CD4-positive, alpha-beta T cell (primary cell): ENCODE measurements around the gene HS3ST5. TPM values are rescaled to one million over a fixed set of nuclear protein-coding genes. Genes with fewer than 3 reads are reported as not detected.

Experiments
- ATAC-seq: fragments of 200-7000 bp; cut with Tn5 transposase; one replicate; pipeline ENCODE4 v1.10.0; 2022; ENCODE audit warnings: mild to moderate bottlenecking; ENCODE audit not compliant: poor library complexity
- CTCF ChIA-PET: fragments of 350-600 bp; sonication (Branson Sonifier 250); formaldehyde crosslinking; loops from one replicate; lab custom pipeline; 2021; ENCODE audit warnings: antibody characterized with exemption, inconsistent platforms; lab: Charles Lee
- POLR2A ChIA-PET: fragments of 350-600 bp; sonication (Branson Sonifier 250); formaldehyde crosslinking; loops from one replicate; lab custom pipeline; 2021; ENCODE audit warnings: antibody characterized with exemption, inconsistent platforms; lab: Charles Lee
- DNase-seq, 14 experiments: peaks; one replicate each; pipeline ENCODE4 v3.0.0-alpha.2; 2013 to 2020; ENCODE audit warnings: mixed read lengths in 2 of 14
- H3K27ac ChIP-seq, 2 donors: one replicate each; pipeline versions ENCODE4 v1.5.1 to v1.7.0; 2013; ENCODE audit warnings: low read length in 2 of 2, low read depth in 1 of 2, mild to moderate bottlenecking in 1 of 2
- H3K27me3 ChIP-seq, 2 experiments: 1 replicate in 1 of 2; 2 replicates in 1 of 2; pipeline versions ENCODE4 v1.6.1 to v1.7.0; 2013; ENCODE audit warnings: low read length in 2 of 2, control low read depth in 1 of 2, mild to moderate bottlenecking in 1 of 2, moderate library complexity in 1 of 2; ENCODE audit not compliant: insufficient read depth in 2 of 2, control insufficient read depth in 1 of 2
- H3K36me3 ChIP-seq: one replicate; pipeline ENCODE4 v1.6.1; 2013; ENCODE audit warnings: low read length, control low read depth; ENCODE audit not compliant: insufficient read depth
- H3K4me1 ChIP-seq: one replicate; pipeline ENCODE4 v1.6.1; 2013; ENCODE audit warnings: low read length, control low read depth; ENCODE audit not compliant: insufficient read depth
- H3K4me3 ChIP-seq: one replicate; pipeline ENCODE4 v1.5.1; 2013; ENCODE audit warnings: mild to moderate bottlenecking, low read length, moderate library complexity
- H3K9me3 ChIP-seq, 2 experiments: 1 replicate in 1 of 2; 2 replicates in 1 of 2; pipeline versions ENCODE4 v1.6.1 to v1.7.0; 2013; ENCODE audit warnings: low read length in 2 of 2, mild to moderate bottlenecking in 2 of 2, control low read depth in 1 of 2, moderate library complexity in 1 of 2; ENCODE audit not compliant: control insufficient read depth in 1 of 2, insufficient read depth in 1 of 2
- H3K27ac Mint-ChIP-seq: one replicate; pipeline ENCODE4 v1.8.0; 2020; ENCODE audit warnings: mixed read lengths
- H3K27me3 Mint-ChIP-seq: one replicate; pipeline ENCODE4 v1.8.0; 2021; ENCODE audit warnings: mixed read lengths
- H3K36me3 Mint-ChIP-seq: one replicate; pipeline ENCODE4 v1.8.0; 2021; ENCODE audit warnings: low read depth, mixed read lengths
- H3K4me1 Mint-ChIP-seq: one replicate; pipeline ENCODE4 v1.8.0; 2021; ENCODE audit warnings: low read depth, mixed read lengths
- H3K4me3 Mint-ChIP-seq: one replicate; pipeline ENCODE4 v1.8.0; 2020; ENCODE audit warnings: mild to moderate bottlenecking, mixed read lengths
- H3K9me3 Mint-ChIP-seq: one replicate; pipeline ENCODE4 v1.8.0; 2020; ENCODE audit warnings: mixed read lengths
- intact Hi-C, 2 experiments: fragments of 100-400 bp; cut with DNase I in 1 of 2; cut with micrococcal nuclease in 1 of 2; formaldehyde crosslinking; loops; one replicate each; pipeline versions ENCODE4 v1.15.1 to v1.9.0; 2023 to 2025; cut with DNase I, micrococcal nuclease
- total RNA-seq, 174 experiments: library from RNA in 2 of 174; stranded (reverse) in 2 of 174; gene quantifications; one replicate each; pipeline ENCODE4 v1.2.3 and lab custom pipeline; 2021 to 2026
- TF ChIP-seq, protein P1 (sequence below): fragments of 200-600 bp; IDR thresholded peaks from one replicate; pipeline ENCODE4 v1.8.0; 2022; ENCODE audit warnings: antibody characterized with exemption, mild to moderate bottlenecking

Gene HS3ST5
- total RNA-seq, 2 experiments from 2014 or later, result not detected

- CTCF ChIA-PET, result no interaction called here
- DNase-seq, result no peak
- no peak overlapping the region for H3K27ac Mint-ChIP-seq
Measured at GRCh38 chr6:114010540-114010939, 332.3 kb downstream of the HS3ST5 start.

DNA sequence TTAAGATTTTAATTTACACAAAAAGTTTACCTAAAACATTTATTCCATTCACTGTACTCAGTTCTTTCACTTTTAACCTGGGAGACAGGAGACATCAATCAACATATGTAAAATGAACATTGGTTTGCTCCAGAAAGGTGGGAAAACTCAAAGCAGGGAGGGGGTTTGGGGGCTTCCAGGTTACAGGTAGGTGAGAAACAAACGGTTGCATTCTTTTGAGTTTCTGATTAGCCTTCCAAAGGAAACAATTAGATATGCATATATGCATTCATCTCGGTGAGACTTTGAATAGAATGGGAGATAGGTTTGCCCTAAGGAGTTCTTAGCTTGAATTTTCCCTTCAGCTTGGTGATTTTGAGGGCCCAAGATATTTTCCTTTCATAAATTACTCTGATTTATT lies 333.6 kb downstream of the HS3ST5 start:
- TF ChIP-seq, protein P1, sequence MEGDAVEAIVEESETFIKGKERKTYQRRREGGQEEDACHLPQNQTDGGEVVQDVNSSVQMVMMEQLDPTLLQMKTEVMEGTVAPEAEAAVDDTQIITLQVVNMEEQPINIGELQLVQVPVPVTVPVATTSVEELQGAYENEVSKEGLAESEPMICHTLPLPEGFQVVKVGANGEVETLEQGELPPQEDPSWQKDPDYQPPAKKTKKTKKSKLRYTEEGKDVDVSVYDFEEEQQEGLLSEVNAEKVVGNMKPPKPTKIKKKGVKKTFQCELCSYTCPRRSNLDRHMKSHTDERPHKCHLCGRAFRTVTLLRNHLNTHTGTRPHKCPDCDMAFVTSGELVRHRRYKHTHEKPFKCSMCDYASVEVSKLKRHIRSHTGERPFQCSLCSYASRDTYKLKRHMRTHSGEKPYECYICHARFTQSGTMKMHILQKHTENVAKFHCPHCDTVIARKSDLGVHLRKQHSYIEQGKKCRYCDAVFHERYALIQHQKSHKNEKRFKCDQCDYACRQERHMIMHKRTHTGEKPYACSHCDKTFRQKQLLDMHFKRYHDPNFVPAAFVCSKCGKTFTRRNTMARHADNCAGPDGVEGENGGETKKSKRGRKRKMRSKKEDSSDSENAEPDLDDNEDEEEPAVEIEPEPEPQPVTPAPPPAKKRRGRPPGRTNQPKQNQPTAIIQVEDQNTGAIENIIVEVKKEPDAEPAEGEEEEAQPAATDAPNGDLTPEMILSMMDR, result no peak
- Histone ChIP-seq H3K4me3 (no peak overlapping the region), H3K4me1 (peaks cover 3% of the 10 kb centered on the region), H3K27me3 (peaks cover 0 to 2% of the 10 kb centered on the region in 2 experiments), H3K36me3 (no peaks in the 10 kb centered on the region), H3K27ac (no peak overlapping the region), H3K9me3 (no peaks in the 10 kb centered on the region)
- ChIA-PET POLR2A (no interaction called here), CTCF (no interaction called here)
- Mint-ChIP-seq H3K9me3 (no peaks in the 10 kb centered on the region), H3K27ac (no peak overlapping the region), H3K27me3 (peaks cover 22% of the 10 kb centered on the region), H3K4me1 (peaks cover 14% of the 10 kb centered on the region), H3K36me3 (no peaks in the 10 kb centered on the region), H3K4me3 (no peak overlapping the region)
- intact Hi-C loops, result no loop called here
- ATAC-seq (no peak), DNase-seq (no peak)

More at GRCh38 chr6:114010540-114010939, 332.3 kb downstream of the HS3ST5 start:
- intact Hi-C loops, result no loop called here
- Mint-ChIP-seq H3K9me3 (no peaks in the 10 kb centered on the region), H3K4me1 (peaks cover 14% of the 10 kb centered on the region), H3K36me3 (no peaks in the 10 kb centered on the region), H3K27me3 (peaks cover 16% of the 10 kb centered on the region), H3K4me3 (no peak overlapping the region)
- H3K27ac ChIP-seq, result no peak overlapping the region
- ATAC-seq, result no peak
- H3K4me3 ChIP-seq, result no peak overlapping the region
- H3K4me1 ChIP-seq, result peaks cover 3% of the 10 kb centered on the region
- H3K9me3 ChIP-seq, result no peaks in the 10 kb centered on the region
- peaks cover 0 to 2% of the 10 kb centered on the region in 2 experiments for H3K27me3 ChIP-seq
- TF ChIP-seq, protein P1, result no peak
- POLR2A ChIA-PET, result no interaction called here
- no peaks in the 10 kb centered on the region for H3K36me3 ChIP-seq

- Mint-ChIP-seq H3K27me3 (peaks cover 22% of the 10 kb centered on the region), H3K4me3 (no peak overlapping the region), H3K27ac (no peak overlapping the region), H3K4me1 (peaks cover 14% of the 10 kb centered on the region), H3K36me3 (no peaks in the 10 kb centered on the region), H3K9me3 (no peaks in the 10 kb centered on the region)
- Histone ChIP-seq H3K27me3 (peaks cover 0 to 2% of the 10 kb centered on the region in 2 experiments), H3K4me3 (no peak overlapping the region), H3K36me3 (no peaks in the 10 kb centered on the region), H3K27ac (no peak overlapping the region), H3K4me1 (peaks cover 3% of the 10 kb centered on the region), H3K9me3 (no peaks in the 10 kb centered on the region)
- ChIA-PET CTCF (no interaction called here), POLR2A (no interaction called here)
- TF ChIP-seq, protein P1, result no peak
- no peak for ATAC-seq
- intact Hi-C loops, result no loop called here
- DNase-seq, result no peak
Measured at GRCh38 chr6:114008331-114008730, 334.5 kb downstream of the HS3ST5 start.
